CD14-positive monocyte (primary cell): ENCODE results near the gene ELF1. TPM values are rescaled to one million over a fixed set of nuclear protein-coding genes. Genes with fewer than 3 reads are reported as not detected.

Experiments
- DNase-seq, 3 donors: peaks; one replicate each; pipeline ENCODE4 v3.0.0-alpha.2; 2011 to 2022
- H2AFZ ChIP-seq: 2 replicates; pipeline ENCODE4 v1.6.0; 2012; ENCODE audit warnings: mild to moderate bottlenecking, low read depth, low read length, inconsistent platforms; ENCODE audit not compliant: insufficient read depth, poor library complexity, severe bottlenecking
- H3K27ac ChIP-seq, 2 donors: 1 replicate in 1 of 2; 2 replicates in 1 of 2; pipeline ENCODE4 v1.5.1; 2012 to 2013; ENCODE audit warnings: low read length in 2 of 2, control low read depth in 1 of 2, inconsistent platforms in 1 of 2, low read depth in 1 of 2, mild to moderate bottlenecking in 1 of 2
- H3K27me3 ChIP-seq, 2 donors: one replicate each; pipeline versions ENCODE4 v1.6.0 to v1.6.1; 2011 to 2013; ENCODE audit warnings: low read length in 2 of 2; ENCODE audit not compliant: control insufficient read depth in 2 of 2, insufficient read depth in 2 of 2
- H3K36me3 ChIP-seq, 2 donors: replicated peaks in 1 of 2; 1 replicate in 1 of 2; 2 replicates in 1 of 2; pipeline versions ENCODE4 v1.5.1 to v1.6.1; 2012 to 2013; ENCODE audit warnings: low read length in 2 of 2, control low read depth in 1 of 2, inconsistent platforms in 1 of 2, mild to moderate bottlenecking in 1 of 2; ENCODE audit not compliant: insufficient read depth in 2 of 2, control insufficient read depth in 1 of 2
- H3K4me1 ChIP-seq, 2 donors: 1 replicate in 1 of 2; 2 replicates in 1 of 2; pipeline versions ENCODE4 v1.5.1 to v1.6.1; 2012 to 2013; ENCODE audit warnings: low read length in 2 of 2, control low read depth in 1 of 2, inconsistent platforms in 1 of 2, mild to moderate bottlenecking in 1 of 2, moderate library complexity in 1 of 2; ENCODE audit not compliant: insufficient read depth in 2 of 2, control insufficient read depth in 1 of 2
- H3K4me2 ChIP-seq: replicated peaks from 2 replicates; pipeline ENCODE3; 2012; ENCODE audit warnings: low read length, moderate library complexity, mild to moderate bottlenecking; ENCODE audit not compliant: poor library complexity, severe bottlenecking; ENCODE audit errors: extremely low read depth
- H3K4me3 ChIP-seq, 3 experiments: fragments of 200-600 bp in 1 of 3; sonication (generic) in 1 of 3; replicated peaks in 1 of 3; 1 replicate in 2 of 3; 2 replicates in 1 of 3; pipeline ENCODE4 v1.5.1; 2011 to 2013; ENCODE audit warnings: low read length in 3 of 3, mild to moderate bottlenecking in 3 of 3, control low read depth in 2 of 3, low read depth in 2 of 3, inconsistent platforms in 1 of 3, moderate library complexity in 1 of 3
- H3K79me2 ChIP-seq: 2 replicates; pipeline ENCODE4 v1.6.0; 2012; ENCODE audit warnings: mild to moderate bottlenecking, control low read depth, inconsistent platforms, low read length, moderate library complexity; ENCODE audit not compliant: insufficient read depth
- H3K9ac ChIP-seq: 2 replicates; pipeline ENCODE4 v1.6.0; 2017; ENCODE audit warnings: low read length, mild to moderate bottlenecking; ENCODE audit not compliant: insufficient read depth, poor library complexity, severe bottlenecking
- H3K9me3 ChIP-seq, 2 donors: replicated peaks in 1 of 2; 1 replicate in 1 of 2; 2 replicates in 1 of 2; pipeline versions ENCODE4 v1.5.1 to v1.6.1; 2012 to 2013; ENCODE audit warnings: low read length in 2 of 2, control low read depth in 1 of 2; ENCODE audit not compliant: control insufficient read depth in 1 of 2, insufficient read depth in 1 of 2
- H4K20me1 ChIP-seq: 2 replicates; pipeline ENCODE4 v1.6.0; 2012; ENCODE audit warnings: mild to moderate bottlenecking, low read length, control low read depth, moderate library complexity; ENCODE audit not compliant: insufficient read depth
- H3K27ac Mint-ChIP-seq, 7 donors: one replicate each; pipeline ENCODE4 v1.8.0; 2020; ENCODE audit warnings: mild to moderate bottlenecking in 7 of 7, mixed read lengths in 7 of 7, moderate library complexity in 6 of 7, inconsistent platforms in 2 of 7
- H3K27me3 Mint-ChIP-seq, 3 donors: one replicate each; pipeline ENCODE4 v1.8.0; 2021 to 2022; ENCODE audit warnings: low read depth in 3 of 3, mild to moderate bottlenecking in 3 of 3, mixed read lengths in 3 of 3, moderate library complexity in 3 of 3, inconsistent platforms in 1 of 3
- H3K36me3 Mint-ChIP-seq, 2 donors: one replicate each; pipeline ENCODE4 v1.8.0; 2020; ENCODE audit warnings: mixed read lengths in 2 of 2, inconsistent platforms in 1 of 2, mild to moderate bottlenecking in 1 of 2
- H3K4me1 Mint-ChIP-seq: one replicate; pipeline ENCODE4 v1.8.0; 2020; ENCODE audit warnings: mild to moderate bottlenecking, mixed read lengths
- H3K4me3 Mint-ChIP-seq, 2 donors: one replicate each; pipeline ENCODE4 v1.8.0; 2020; ENCODE audit warnings: mild to moderate bottlenecking in 2 of 2, mixed read lengths in 2 of 2, moderate library complexity in 1 of 2
- H3K9me3 Mint-ChIP-seq, 7 donors: one replicate each; pipeline ENCODE4 v1.8.0; 2020 to 2022; ENCODE audit warnings: mixed read lengths in 7 of 7, mild to moderate bottlenecking in 6 of 7, moderate library complexity in 6 of 7, inconsistent platforms in 2 of 7
- CTCF ChIP-seq: fragments of 200-600 bp; IDR thresholded peaks from one replicate; pipeline ENCODE4 v1.8.0; 2022; ENCODE audit warnings: antibody characterized with exemption, mild to moderate bottlenecking
- WGBS: methylation state at CpG from one replicate; pipeline ENCODE4 v1.1.5; 2013; ENCODE audit warnings: missing lambda C conversion rate; ENCODE audit not compliant: insufficient coverage; 5-methylcytosine and 5-hydroxymethylcytosine counted together
- intact Hi-C, 2 donors: fragments of 100-400 bp; cut with micrococcal nuclease; formaldehyde crosslinking; loops; one replicate each; pipeline versions ENCODE4 v1.15.0 to v1.15.1; 2023
- polyA plus RNA-seq, 3 donors: library from polyadenylated mRNA; depleted of rRNA in 1 of 3; unstranded in 2 of 3; stranded (reverse) in 1 of 3; fragments of 300-500 nt in 2 of 3; fragments of >200 nt in 1 of 3; fragmentation: Illumina TruSeq in 2 of 3; gene quantifications; 1 replicate in 2 of 3; 2 replicates in 1 of 3; pipeline ENCODE4 v1.2.3, GENCODE V29; 2012 to 2021

The ELF1 gene
- polyA plus RNA-seq, 3 donors: 63.1 to 83.3 (median 83.3) TPM

- Histone ChIP-seq H3K4me2 (peak overlapping the region; percentile 37), H3K79me2 (peaks cover 100% of the 10 kb centered on the region), H3K36me3 (peaks cover 11 to 39% of the 10 kb centered on the region in 2 donors), H3K9me3 (no peaks in the 10 kb centered on the region), H3K27me3 (no peaks in the 10 kb centered on the region), H2AFZ (no peak overlapping the region), H4K20me1 (peaks cover 97% of the 10 kb centered on the region), H3K27ac (peak overlapping the region in 1 of 2 donors; percentile 61), H3K9ac (no peak overlapping the region), H3K4me3 (peak overlapping the region in 1 of 3 experiments; percentile 9), H3K4me1 (peaks cover 48 to 78% of the 10 kb centered on the region in 2 donors)
- intact Hi-C loops: no loop called here
- Mint-ChIP-seq H3K9me3 (no peaks in the 10 kb centered on the region), H3K4me1 (peaks cover 70% of the 10 kb centered on the region), H3K4me3 (no peak overlapping the region), H3K27ac (peak overlapping the region; percentile 0 to 78 (median 62)), H3K27me3 (peaks cover 0 to 4% (median 0%) of the 10 kb centered on the region in 3 donors), H3K36me3 (peaks cover 35 to 48% of the 10 kb centered on the region in 2 donors)
- DNase-seq: no peak
- no peak for TF ChIP-seq CTCF
- WGBS: 67% methylated on average over 1 of the region's 6 CpGs
Observed at GRCh38 chr13:40994581-40995230, 24.4 kb downstream of the ELF1 start.

GRCh38 chr13:40993987-40994386, 25.1 kb downstream of the ELF1 start:
- peaks cover 29 to 41% of the 10 kb centered on the region in 2 donors for H3K36me3 Mint-ChIP-seq
- peaks cover 0 to 4% (median 0%) of the 10 kb centered on the region in 3 donors for H3K27me3 Mint-ChIP-seq
- intact Hi-C loops: no loop called here
- H3K36me3 ChIP-seq: peaks cover 11 to 32% of the 10 kb centered on the region in 2 donors
- H3K9me3 ChIP-seq: no peaks in the 10 kb centered on the region
- peaks cover 65% of the 10 kb centered on the region for H3K4me1 Mint-ChIP-seq
- no peak overlapping the region for H3K4me3 ChIP-seq
- H2AFZ ChIP-seq: no peak overlapping the region
- H3K9ac ChIP-seq: no peak overlapping the region
- H3K4me1 ChIP-seq: peaks cover 46 to 71% of the 10 kb centered on the region in 2 donors
- peak overlapping the region in 5 of 7 donors; percentile 13 to 82 (median 51) for H3K27ac Mint-ChIP-seq
- no peaks in the 10 kb centered on the region for H3K27me3 ChIP-seq
- H3K4me2 ChIP-seq: no peak overlapping the region
- H3K4me3 Mint-ChIP-seq: no peak overlapping the region
- TF ChIP-seq CTCF: no peak
- peaks cover 100% of the 10 kb centered on the region for H3K79me2 ChIP-seq
- peaks cover 93% of the 10 kb centered on the region for H4K20me1 ChIP-seq
- H3K9me3 Mint-ChIP-seq: no peaks in the 10 kb centered on the region
- DNase-seq: no peak
- H3K27ac ChIP-seq: peak overlapping the region in 1 of 2 donors; percentile 61
